ENCODE results near the gene COX14.

DNA sequence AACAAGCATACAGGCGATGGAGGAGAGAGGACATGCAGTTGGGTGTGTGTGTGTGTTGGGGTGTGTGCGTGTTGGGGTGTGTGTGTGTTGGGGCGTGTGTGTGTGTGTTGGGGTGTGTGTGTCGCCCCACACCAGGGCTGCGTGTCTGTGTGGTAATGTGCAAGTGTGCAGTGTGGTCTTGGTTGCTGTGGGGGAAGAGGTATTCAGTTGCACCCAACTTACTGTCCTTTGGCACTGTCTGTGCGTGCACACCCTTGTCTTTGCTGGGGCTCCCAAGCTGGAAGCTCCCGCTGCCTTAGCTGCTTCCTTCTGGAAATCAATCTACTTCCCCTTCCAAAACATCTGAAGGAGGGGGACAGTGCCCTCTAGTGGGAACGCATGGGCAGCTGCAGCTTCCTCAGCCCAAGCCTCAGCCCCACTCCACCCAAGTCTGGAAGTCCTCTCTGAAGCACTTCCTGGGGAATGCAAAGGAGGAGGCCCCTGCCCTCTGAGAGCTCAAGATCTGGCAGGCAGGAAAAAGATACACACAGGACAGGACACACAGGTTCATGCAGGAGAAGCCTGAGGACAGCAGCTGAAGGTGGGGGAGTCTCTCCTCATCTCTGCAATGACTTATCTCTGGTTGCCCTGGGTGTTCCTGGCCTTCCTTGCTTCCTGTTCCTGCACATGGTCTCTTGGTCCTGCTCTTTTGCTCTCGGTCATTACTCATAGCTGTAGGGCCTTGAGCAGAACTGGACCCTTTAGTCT, 41.5 kb upstream of the COX14 start:
- peak; percentile 92 for TF ChIP-seq CTCF (IDR thresholded peaks at IDR 0.05; ENCODE audit: low read depth, low read length, missing input control)
- TF ChIP-seq, protein P1, sequence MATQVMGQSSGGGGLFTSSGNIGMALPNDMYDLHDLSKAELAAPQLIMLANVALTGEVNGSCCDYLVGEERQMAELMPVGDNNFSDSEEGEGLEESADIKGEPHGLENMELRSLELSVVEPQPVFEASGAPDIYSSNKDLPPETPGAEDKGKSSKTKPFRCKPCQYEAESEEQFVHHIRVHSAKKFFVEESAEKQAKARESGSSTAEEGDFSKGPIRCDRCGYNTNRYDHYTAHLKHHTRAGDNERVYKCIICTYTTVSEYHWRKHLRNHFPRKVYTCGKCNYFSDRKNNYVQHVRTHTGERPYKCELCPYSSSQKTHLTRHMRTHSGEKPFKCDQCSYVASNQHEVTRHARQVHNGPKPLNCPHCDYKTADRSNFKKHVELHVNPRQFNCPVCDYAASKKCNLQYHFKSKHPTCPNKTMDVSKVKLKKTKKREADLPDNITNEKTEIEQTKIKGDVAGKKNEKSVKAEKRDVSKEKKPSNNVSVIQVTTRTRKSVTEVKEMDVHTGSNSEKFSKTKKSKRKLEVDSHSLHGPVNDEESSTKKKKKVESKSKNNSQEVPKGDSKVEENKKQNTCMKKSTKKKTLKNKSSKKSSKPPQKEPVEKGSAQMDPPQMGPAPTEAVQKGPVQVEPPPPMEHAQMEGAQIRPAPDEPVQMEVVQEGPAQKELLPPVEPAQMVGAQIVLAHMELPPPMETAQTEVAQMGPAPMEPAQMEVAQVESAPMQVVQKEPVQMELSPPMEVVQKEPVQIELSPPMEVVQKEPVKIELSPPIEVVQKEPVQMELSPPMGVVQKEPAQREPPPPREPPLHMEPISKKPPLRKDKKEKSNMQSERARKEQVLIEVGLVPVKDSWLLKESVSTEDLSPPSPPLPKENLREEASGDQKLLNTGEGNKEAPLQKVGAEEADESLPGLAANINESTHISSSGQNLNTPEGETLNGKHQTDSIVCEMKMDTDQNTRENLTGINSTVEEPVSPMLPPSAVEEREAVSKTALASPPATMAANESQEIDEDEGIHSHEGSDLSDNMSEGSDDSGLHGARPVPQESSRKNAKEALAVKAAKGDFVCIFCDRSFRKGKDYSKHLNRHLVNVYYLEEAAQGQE (IDR thresholded peaks at IDR 0.05): no peak
- TF ChIP-seq TAF1 (conservative IDR thresholded peaks at IDR 0.05): no peak
- no peak for TF ChIP-seq JUND (IDR thresholded peaks at IDR 0.05)
- TF ChIP-seq YY1 (IDR thresholded peaks at IDR 0.05): no peak
- TF ChIP-seq FOXA1 (IDR thresholded peaks at IDR 0.05): no peak

Data from liver (tissue), 3 donors.